Measurements from ENCODE around the gene HELQ. TPM values are rescaled to one million over a fixed set of nuclear protein-coding genes. Genes with fewer than 3 reads are reported as not detected.

Gene HELQ
- total and polyA plus RNA-seq, 8 donors: 13.1 to 23.5 (median 21.5) TPM

DNA sequence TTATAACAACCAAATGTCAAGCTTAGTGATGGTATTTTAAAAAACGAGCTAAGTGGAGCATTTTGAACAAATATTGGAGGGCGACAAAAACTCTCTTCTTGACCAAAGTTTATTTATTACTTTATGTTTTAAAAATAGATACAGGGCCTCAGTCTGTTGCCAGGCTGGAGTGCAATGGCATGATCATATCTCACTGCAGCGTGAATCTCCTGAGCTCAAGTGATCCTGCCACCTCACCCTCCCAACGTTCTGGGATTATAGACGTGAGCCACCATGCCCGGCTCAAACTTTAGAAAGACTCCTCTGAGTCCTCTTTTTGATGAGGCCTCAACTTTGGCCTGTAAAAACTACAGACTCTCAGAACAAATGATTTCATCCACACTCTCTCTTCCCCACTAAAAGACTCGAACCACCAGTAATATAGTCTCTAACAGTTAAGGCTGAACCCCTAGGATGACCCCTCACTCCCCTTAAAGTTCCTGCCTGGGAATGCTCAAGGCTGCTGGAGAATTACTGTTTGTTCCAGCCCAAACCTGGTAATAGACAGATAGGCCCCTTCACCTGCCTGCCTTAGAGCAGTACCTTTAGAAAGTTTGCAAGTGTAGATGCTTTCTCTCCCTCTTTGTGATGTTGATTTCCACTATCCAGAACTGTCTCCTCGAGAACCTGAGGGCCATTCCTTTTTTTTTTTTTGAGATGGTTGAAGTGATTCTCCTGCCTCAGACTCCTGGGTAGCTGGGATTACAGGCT, 65.7 kb downstream of the HELQ start:
- H3K27me3 ChIP-seq: no peaks in the 10 kb centered on the region
- DNase-seq (no peak), ATAC-seq (no peak)
- H3K9me3 ChIP-seq: no peaks in the 10 kb centered on the region
- no peak overlapping the region for H3K4me3 ChIP-seq
- no peaks in the 10 kb centered on the region for H3K36me3 ChIP-seq
- H3K4me1 ChIP-seq: no peaks in the 10 kb centered on the region
- TF ChIP-seq CTCF (IDR thresholded peaks at IDR 0.05): no peak
- intact Hi-C loops (cut with DNase I): no loop called here
- no peak overlapping the region for H3K27ac ChIP-seq

DNA sequence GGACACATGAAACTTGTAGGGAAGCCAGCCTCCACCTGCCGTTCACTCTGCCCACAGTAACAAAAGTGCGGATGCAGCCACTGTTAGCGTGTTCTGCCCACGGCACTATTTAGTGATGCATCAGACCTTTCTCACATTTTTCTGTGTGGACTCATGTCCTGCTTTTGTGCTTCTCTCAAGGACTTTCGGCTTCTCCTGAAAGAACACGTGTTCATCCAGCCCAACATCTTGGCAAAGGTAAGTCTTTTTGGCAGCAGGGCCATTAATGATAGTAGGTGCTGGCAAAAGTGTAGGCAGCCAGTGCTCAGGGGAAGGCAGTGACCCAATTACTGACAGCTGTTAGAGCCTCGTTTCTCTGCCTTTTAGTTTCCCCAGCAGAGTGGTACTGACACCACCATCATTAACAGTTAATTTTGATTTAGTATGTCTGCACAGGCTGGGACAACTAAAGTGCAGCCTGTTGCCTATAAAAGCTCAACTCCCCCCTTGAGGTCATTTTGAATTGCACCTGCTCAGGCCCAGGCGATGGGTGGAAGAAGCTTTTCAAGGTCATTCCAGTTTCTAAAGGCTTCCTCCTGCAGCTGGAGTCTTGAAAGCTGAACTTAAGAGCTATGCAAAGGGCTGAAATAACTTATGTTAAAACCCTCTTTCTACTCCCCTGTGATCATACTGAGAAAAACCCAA, 66.4 kb downstream of the HELQ start:
- no peak for DNase-seq
- Histone ChIP-seq H3K4me3 (no peak overlapping the region), H3K27ac (no peak overlapping the region), H3K36me3 (no peaks in the 10 kb centered on the region), H3K4me1 (no peaks in the 10 kb centered on the region), H3K9me3 (no peaks in the 10 kb centered on the region), H3K27me3 (no peaks in the 10 kb centered on the region)
- TF ChIP-seq CTCF (IDR thresholded peaks at IDR 0.05): no peak
- intact Hi-C loops (cut with DNase I): no loop called here
- ATAC-seq: no peak

- no peak for TF ChIP-seq CTCF (IDR thresholded peaks at IDR 0.05)
- H3K4me3 ChIP-seq: no peak overlapping the region
- H3K36me3 ChIP-seq: no peaks in the 10 kb centered on the region
- intact Hi-C loops (cut with DNase I): no loop called here
- ATAC-seq (no peak), DNase-seq (no peak)
- no peaks in the 10 kb centered on the region for H3K9me3 ChIP-seq
- no peaks in the 10 kb centered on the region for H3K4me1 ChIP-seq
- no peak overlapping the region for H3K27ac ChIP-seq
- no peaks in the 10 kb centered on the region for H3K27me3 ChIP-seq
Measured at GRCh38 chr4:83388313-83388676, 67.3 kb downstream of the HELQ start.

DNA sequence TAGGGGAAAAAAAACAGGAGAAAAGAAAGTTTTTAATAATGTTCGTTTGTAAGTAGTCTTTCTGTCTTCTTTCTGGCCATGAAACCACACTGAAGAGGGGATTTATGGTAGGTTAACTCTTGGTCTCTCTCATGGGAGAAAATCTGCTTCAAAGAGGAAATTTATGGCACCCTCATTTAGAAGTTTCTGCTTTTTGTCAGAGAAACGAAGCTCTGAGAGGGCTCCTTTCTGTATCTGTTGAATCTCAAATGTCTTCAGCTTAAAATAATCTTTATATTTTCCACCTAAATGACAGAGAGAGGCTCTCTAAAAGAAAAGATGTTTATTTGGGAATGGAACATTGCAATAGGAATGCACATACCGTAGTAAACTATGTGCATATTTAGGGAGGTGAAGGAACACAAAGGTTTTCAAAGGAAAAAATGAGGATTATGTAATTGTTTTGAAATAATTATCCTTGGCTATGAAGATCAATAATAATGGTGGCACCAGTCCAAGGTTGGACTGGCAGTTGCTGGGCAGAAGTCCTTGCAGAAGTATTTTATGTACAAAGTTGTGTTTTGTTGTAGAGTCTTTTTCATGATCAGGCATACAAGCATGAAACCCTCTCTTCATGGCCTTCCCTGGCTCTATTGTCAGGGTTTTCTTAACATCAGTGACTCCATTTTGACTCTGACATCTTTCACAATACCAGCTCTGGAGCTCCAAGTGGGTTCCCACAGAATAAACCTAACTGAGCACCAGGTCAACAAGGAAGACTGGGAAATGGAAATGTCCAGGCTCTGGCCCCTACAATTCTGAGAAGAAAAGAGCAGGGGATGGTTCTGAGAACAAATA, 67.9 kb downstream of the HELQ start:
- H3K36me3 ChIP-seq: no peaks in the 10 kb centered on the region
- no peaks in the 10 kb centered on the region for H3K9me3 ChIP-seq

More for the DNA sequence above, 67.9 kb downstream of the HELQ start:
- H3K4me1 ChIP-seq: no peaks in the 10 kb centered on the region
- H3K27ac ChIP-seq: no peak overlapping the region
- no peak overlapping the region for H3K4me3 ChIP-seq
- no peaks in the 10 kb centered on the region for H3K27me3 ChIP-seq
- no peak for TF ChIP-seq CTCF (IDR thresholded peaks at IDR 0.05)
- intact Hi-C loops (cut with DNase I): no loop called here
- no peak for ATAC-seq
- DNase-seq: no peak
